Cortex of kidney (tissue), 1 donor: ENCODE measurements around the gene CYP11A1.
"Not testable (repeated sequence)": the region's sequence is repeated elsewhere in the genome, so short reads cannot be mapped to it uniquely, and the experiment has no call there.

Experiments
- DNase-seq: peaks from one replicate; lab custom pipeline; 2025; lab: John Stamatoyannopoulos, UW

CYP11A1 gene

GRCh38 chr15:74400915-74401757 lies 33.7 kb upstream of the CYP11A1 start:
- DNase-seq = no peak

GRCh38 chr15:74400313-74400860 lies 32.9 kb upstream of the CYP11A1 start:
- DNase-seq = no peak

GRCh38 chr15:74399511-74400312 lies 32.3 kb upstream of the CYP11A1 start:
- no peak for DNase-seq

GRCh38 chr15:74399100-74399499 lies 31.7 kb upstream of the CYP11A1 start:
- no peak for DNase-seq

- DNase-seq = no peak
Observed at GRCh38 chr15:74398183-74398582, 30.7 kb upstream of the CYP11A1 start.

GRCh38 chr15:74397239-74398068 lies 30.0 kb upstream of the CYP11A1 start:
- no peak for DNase-seq

GRCh38 chr15:74396445-74397238 lies 29.2 kb upstream of the CYP11A1 start:
- DNase-seq = no peak

- no peak for DNase-seq
Observed at GRCh38 chr15:74396146-74396438, 28.6 kb upstream of the CYP11A1 start.

GRCh38 chr15:74395319-74396145 lies 28.1 kb upstream of the CYP11A1 start:
- DNase-seq = no peak

GRCh38 chr15:74394090-74394846 lies 26.8 kb upstream of the CYP11A1 start:
- no peak for DNase-seq

- no peak for DNase-seq
Observed at GRCh38 chr15:74393423-74393822, 26.0 kb upstream of the CYP11A1 start.

GRCh38 chr15:74392902-74393301 lies 25.5 kb upstream of the CYP11A1 start:
- DNase-seq = no peak

- no peak for DNase-seq
Observed at GRCh38 chr15:74392451-74392830, 25.0 kb upstream of the CYP11A1 start.

- DNase-seq = no peak
Observed at GRCh38 chr15:74391582-74392450, 24.4 kb upstream of the CYP11A1 start.

- DNase-seq = no peak
Observed at GRCh38 chr15:74390647-74391288, 23.3 kb upstream of the CYP11A1 start.

GRCh38 chr15:74390049-74390646 lies 22.7 kb upstream of the CYP11A1 start:
- DNase-seq = not testable (repeated sequence)

GRCh38 chr15:74389241-74390048 lies 22.0 kb upstream of the CYP11A1 start:
- no peak for DNase-seq
